K562 (cell line): ENCODE measurements around the gene GIGYF1. TPM values are rescaled to one million over a fixed set of nuclear protein-coding genes. Genes with fewer than 3 reads are reported as not detected.

ENCODE experiments used
- AFF4 ChIP-seq: sonication (generic); formaldehyde crosslinking; IDR thresholded peaks from 2 replicates; pipeline ENCODE4 v1.8.0; 2023; ENCODE audit warnings: mild to moderate bottlenecking, missing genetic modification reagents
- FOXK1 ChIP-seq: sonication (generic); formaldehyde crosslinking; IDR thresholded peaks from 2 replicates; pipeline ENCODE4 v1.8.0; 2022; ENCODE audit warnings: missing genetic modification reagents, mild to moderate bottlenecking, borderline replicate concordance
- HDAC6 ChIP-seq: IDR thresholded peaks from 2 replicates; pipeline ENCODE4 v1.6.1; 2012; ENCODE audit warnings: low read depth, mild to moderate bottlenecking, control low read depth, inconsistent platforms, low read length, moderate library complexity
- NFRKB ChIP-seq: fragments of 450-650 bp; IDR thresholded peaks from 2 replicates; pipeline ENCODE4 v1.6.1; 2016; ENCODE audit warnings: low read depth
- NONO ChIP-seq, 2 experiments: fragments of 200-400 bp in 1 of 2; fragments of 450-650 bp in 1 of 2; formaldehyde crosslinking in 1 of 2; IDR thresholded peaks; 2 replicates each; pipeline ENCODE4 v1.6.1; 2017; ENCODE audit warnings: low read depth in 2 of 2, mild to moderate bottlenecking in 2 of 2, moderate library complexity in 2 of 2, low read length in 1 of 2
- PHF21A ChIP-seq: fragments of 450-650 bp; IDR thresholded peaks from 2 replicates; pipeline ENCODE4 v1.6.1; 2017; ENCODE audit warnings: low read depth, borderline replicate concordance
- RHOXF2B ChIP-seq: fragments of 250-450 bp; sonication (Bioruptor Pico); conservative IDR thresholded peaks from 2 replicates; pipeline ENCODE4 v1.5.1; 2021
- SP1 ChIP-seq: sonication (generic); formaldehyde crosslinking; IDR thresholded peaks from 2 replicates; pipeline ENCODE4 v1.8.1; 2022; ENCODE audit warnings: mild to moderate bottlenecking, missing genetic modification reagents
- TFAP4 ChIP-seq: sonication (generic); formaldehyde crosslinking; IDR thresholded peaks from 2 replicates; pipeline ENCODE4 v1.8.0; 2022; ENCODE audit warnings: missing genetic modification reagents, mild to moderate bottlenecking, moderate library complexity, borderline replicate concordance
- ZBTB12 ChIP-seq: fragments of 250-450 bp; sonication (Bioruptor Pico); IDR thresholded peaks from 2 replicates; pipeline ENCODE4 v1.4.0; 2020
- ZBTB8A ChIP-seq: fragments of 450-650 bp; IDR thresholded peaks from 2 replicates; pipeline ENCODE4 v1.6.1; 2018; ENCODE audit warnings: mild to moderate bottlenecking, moderate library complexity; ENCODE audit not compliant: partially characterized antibody
- ZNF23 ChIP-seq: fragments of 250-450 bp; sonication (Bioruptor Pico); IDR thresholded peaks from 2 replicates; pipeline ENCODE4 v1.4.0; 2020; ENCODE audit warnings: mild to moderate bottlenecking
- ZNF354B ChIP-seq: fragments of 250-450 bp; sonication (Bioruptor Pico); IDR thresholded peaks from 2 replicates; pipeline ENCODE4 v1.4.0; 2020
- ZNF707 ChIP-seq: fragments of 250-450 bp; sonication (Bioruptor Pico); conservative IDR thresholded peaks from 2 replicates; pipeline ENCODE4 v1.8.0; 2022; ENCODE audit warnings: inconsistent platforms, mild to moderate bottlenecking, moderate library complexity
- polyA plus RNA-seq, 8 experiments: library from polyadenylated mRNA; depleted of rRNA in 4 of 8; stranded (reverse) in 5 of 8; unstranded in 3 of 8; fragments of >200 nt; fragmentation: Nextera tagmentation in 2 of 8; fragmentation: Illumina TruSeq in 1 of 8; extraction: Ambion mirVana in 2 of 8; extraction: Trizol in 1 of 8; gene quantifications; 2 replicates each; pipeline versions ENCODE4 v1.2.1 to v1.2.3, GENCODE V29; 2011 to 2014; ENCODE audit warnings: inconsistent platforms in 1 of 8, missing spikeins in 1 of 8
- total RNA-seq, 7 experiments: library from RNA; depleted of rRNA in 6 of 7; stranded (reverse); fragments of >200 nt in 6 of 7; fragmentation: Illumina TruSeq in 2 of 7; extraction: Trizol in 2 of 7; gene quantifications; 2 replicates each; pipeline versions ENCODE4 v1.2.1 to v1.2.3, GENCODE V29; 2011 to 2021; ENCODE audit warnings: low replicate concordance in 1 of 7
- TF ChIP-seq, protein P1 (sequence below): fragments of 450-650 bp; IDR thresholded peaks from 2 replicates; pipeline ENCODE4 v1.6.1; 2016; ENCODE audit warnings: mild to moderate bottlenecking
- TF ChIP-seq, protein P2 (sequence below): sonication (generic); formaldehyde crosslinking; IDR thresholded peaks from 2 replicates; pipeline ENCODE4 v1.8.1; 2023; ENCODE audit warnings: mild to moderate bottlenecking, missing genetic modification reagents

The GIGYF1 gene
- total and polyA plus RNA-seq, 9 of the 15 experiments (the other 6 are each of a cell fraction or from before 2014, with no cell fraction given) = 0.56 to 76.2 (median 16.8) TPM

- TF ChIP-seq, protein P1, sequence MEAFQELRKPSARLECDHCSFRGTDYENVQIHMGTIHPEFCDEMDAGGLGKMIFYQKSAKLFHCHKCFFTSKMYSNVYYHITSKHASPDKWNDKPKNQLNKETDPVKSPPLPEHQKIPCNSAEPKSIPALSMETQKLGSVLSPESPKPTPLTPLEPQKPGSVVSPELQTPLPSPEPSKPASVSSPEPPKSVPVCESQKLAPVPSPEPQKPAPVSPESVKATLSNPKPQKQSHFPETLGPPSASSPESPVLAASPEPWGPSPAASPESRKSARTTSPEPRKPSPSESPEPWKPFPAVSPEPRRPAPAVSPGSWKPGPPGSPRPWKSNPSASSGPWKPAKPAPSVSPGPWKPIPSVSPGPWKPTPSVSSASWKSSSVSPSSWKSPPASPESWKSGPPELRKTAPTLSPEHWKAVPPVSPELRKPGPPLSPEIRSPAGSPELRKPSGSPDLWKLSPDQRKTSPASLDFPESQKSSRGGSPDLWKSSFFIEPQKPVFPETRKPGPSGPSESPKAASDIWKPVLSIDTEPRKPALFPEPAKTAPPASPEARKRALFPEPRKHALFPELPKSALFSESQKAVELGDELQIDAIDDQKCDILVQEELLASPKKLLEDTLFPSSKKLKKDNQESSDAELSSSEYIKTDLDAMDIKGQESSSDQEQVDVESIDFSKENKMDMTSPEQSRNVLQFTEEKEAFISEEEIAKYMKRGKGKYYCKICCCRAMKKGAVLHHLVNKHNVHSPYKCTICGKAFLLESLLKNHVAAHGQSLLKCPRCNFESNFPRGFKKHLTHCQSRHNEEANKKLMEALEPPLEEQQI = no peak
- no peak for TF ChIP-seq ZNF707
- TF ChIP-seq ZNF354B (CRISPR knock-in tag) = no peak
- TF ChIP-seq, protein P2, sequence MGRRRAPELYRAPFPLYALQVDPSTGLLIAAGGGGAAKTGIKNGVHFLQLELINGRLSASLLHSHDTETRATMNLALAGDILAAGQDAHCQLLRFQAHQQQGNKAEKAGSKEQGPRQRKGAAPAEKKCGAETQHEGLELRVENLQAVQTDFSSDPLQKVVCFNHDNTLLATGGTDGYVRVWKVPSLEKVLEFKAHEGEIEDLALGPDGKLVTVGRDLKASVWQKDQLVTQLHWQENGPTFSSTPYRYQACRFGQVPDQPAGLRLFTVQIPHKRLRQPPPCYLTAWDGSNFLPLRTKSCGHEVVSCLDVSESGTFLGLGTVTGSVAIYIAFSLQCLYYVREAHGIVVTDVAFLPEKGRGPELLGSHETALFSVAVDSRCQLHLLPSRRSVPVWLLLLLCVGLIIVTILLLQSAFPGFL = no peak
- no peak for TF ChIP-seq PHF21A
- no peak for TF ChIP-seq RHOXF2B (CRISPR knock-in tag)
- TF ChIP-seq ZBTB12 (CRISPR knock-in tag) = no peak
- TF ChIP-seq NFRKB = no peak
- TF ChIP-seq AFF4 = 0 out of 2 replicates have a peak, but pooled peaks have one; percentile 72
- no peak for TF ChIP-seq SP1 (CRISPR knock-in tag)
- TF ChIP-seq ZNF23 (CRISPR knock-in tag) = no peak
- TF ChIP-seq FOXK1 (CRISPR knock-in tag) = peak; percentile 57; the same call in 1 of the 2 replicates
- TF ChIP-seq HDAC6 = no peak
- no peak for TF ChIP-seq ZBTB8A
- TF ChIP-seq TFAP4 (CRISPR knock-in tag) = peak; percentile 72; the same call in 1 of the 2 replicates
- 0 out of 4 replicates have a peak, but pooled peaks of 1 of the 2 experiments have one; percentile 50 for TF ChIP-seq NONO (IDR thresholded peaks at IDR 0.05; ENCODE audit: low read depth in 2 of 2, low read length in 1 of 2)
Observed at GRCh38 chr7:100691676-100692577, 2.1 kb downstream of the GIGYF1 start (continued).
